Skin epidermis (tissue), 12 donors: Measurements from ENCODE around the gene FHOD1.

Experiments used
- H3K27ac ChIP-seq, 21 experiments: fragments of 200-600 bp; sonication (generic) in 11 of 21; one replicate each; pipeline ENCODE4 v1.5.0; 2020; ENCODE audit warnings: mild to moderate bottlenecking in 3 of 21, inconsistent platforms in 2 of 21, moderate library complexity in 2 of 21
- H3K4me3 ChIP-seq, 7 experiments: fragments of 200-600 bp; sonication (generic) in 2 of 7; one replicate each; pipeline ENCODE4 v1.5.0; 2020; ENCODE audit warnings: inconsistent platforms in 2 of 7, mild to moderate bottlenecking in 2 of 7, moderate library complexity in 1 of 7

Gene FHOD1

DNA sequence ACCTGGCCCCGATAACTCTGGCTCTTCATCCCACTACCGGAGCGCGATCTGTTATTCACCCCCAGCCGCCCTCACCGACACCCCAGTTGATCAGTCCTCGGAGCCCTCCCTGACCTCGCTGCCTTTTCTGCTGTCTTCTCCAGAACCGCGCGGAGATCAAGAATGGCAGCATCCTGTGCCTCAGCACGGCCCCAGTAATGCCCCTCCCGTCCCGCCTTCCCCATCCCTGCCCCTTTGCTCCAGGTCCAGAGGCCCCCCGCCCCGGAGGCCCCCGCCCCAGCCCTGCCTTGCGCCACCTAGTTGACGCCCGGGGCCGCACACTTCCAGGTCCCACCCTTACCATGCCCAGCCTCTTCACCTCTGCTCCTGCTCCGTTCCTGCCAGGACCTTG is 47.5 kb downstream of the FHOD1 start:
- Histone ChIP-seq H3K4me3 (peak overlapping the region; percentile 32 to 62 (median 41)), H3K27ac (peak overlapping the region in 7 of 21 experiments; percentile 72 to 78 (median 75))

- peak within 1 kb of the TSS in 20 of 21 experiments; percentile 14 to 87 (median 73) for H3K27ac ChIP-seq
- peak within 1 kb of the TSS; percentile 32 to 62 (median 41) for H3K4me3 ChIP-seq
Observed at GRCh38 chr16:67199011-67199807, 48.1 kb downstream of the FHOD1 start, which contains the start of gene ELMO3. Gene ELMO3 (plus strand): TSS chr16:67199131. CDS start chr16:67199327, 196 bp downstream.

- H3K27ac ChIP-seq = peak overlapping the region in 13 of 21 experiments; percentile 5 to 87 (median 73)
- H3K4me3 ChIP-seq = no peak overlapping the region
Observed at GRCh38 chr16:67198238-67198734, 49.0 kb downstream of the FHOD1 start.

- H3K4me3 ChIP-seq = no peak overlapping the region
- peak overlapping the region in 9 of 21 experiments; percentile 2 to 82 (median 72) for H3K27ac ChIP-seq
Observed at GRCh38 chr16:67197704-67198103, 49.6 kb downstream of the FHOD1 start.

- Histone ChIP-seq H3K27ac (no peak overlapping the region), H3K4me3 (no peak overlapping the region)
Observed at GRCh38 chr16:67196881-67197280, 50.4 kb downstream of the FHOD1 start.

- H3K4me3 ChIP-seq = no peak overlapping the region
- no peak overlapping the region for H3K27ac ChIP-seq
Observed at GRCh38 chr16:67195676-67196075, 51.6 kb downstream of the FHOD1 start.

DNA sequence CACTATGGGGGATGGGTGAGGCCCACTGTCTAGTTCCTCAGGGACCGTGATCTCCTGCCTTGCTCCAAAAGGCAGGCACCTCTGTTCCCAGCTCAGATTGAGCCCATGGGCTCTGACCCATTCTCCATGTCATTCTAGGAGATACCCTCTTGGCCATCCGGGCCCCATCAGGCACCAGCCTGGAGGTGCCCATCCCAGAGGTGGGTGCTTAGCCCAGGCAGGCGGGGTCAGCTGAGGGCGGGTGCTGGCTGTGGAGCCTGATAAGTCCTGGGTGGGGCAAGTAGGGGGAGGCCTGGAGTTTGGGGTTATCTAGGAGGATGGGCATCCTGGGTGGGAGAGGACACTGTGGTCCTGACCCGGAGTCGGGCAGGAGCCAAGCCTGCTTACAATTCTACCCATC is 53.0 kb downstream of the FHOD1 start:
- H3K4me3 ChIP-seq = no peak overlapping the region
- peak overlapping the region in 2 of 21 experiments; percentile 97 for H3K27ac ChIP-seq

DNA sequence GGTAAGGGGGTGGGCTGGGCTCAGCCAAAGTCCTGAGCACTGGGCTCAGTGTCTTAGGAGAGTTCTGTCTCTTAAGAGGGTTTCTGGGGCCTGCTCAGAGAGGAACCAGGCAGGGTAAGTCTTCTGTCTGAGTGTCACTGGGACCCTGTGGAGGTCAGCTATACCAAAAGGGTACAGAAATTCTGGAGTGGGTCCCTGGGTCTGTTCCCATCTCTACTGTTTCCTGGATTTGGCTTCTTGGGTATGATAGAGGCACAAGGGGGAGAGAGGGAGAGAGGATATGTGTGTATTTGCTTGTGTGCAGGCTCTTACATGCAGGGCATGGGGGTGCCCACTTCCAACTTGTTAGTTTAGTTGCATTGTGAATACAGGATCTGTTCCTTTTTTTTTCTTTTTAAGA is 53.7 kb downstream of the FHOD1 start:
- Histone ChIP-seq H3K27ac (peak overlapping the region in 13 of 21 experiments; percentile 24 to 97 (median 94)), H3K4me3 (peak overlapping the region in 3 of 7 experiments; percentile 93 to 100 (median 95))

DNA sequence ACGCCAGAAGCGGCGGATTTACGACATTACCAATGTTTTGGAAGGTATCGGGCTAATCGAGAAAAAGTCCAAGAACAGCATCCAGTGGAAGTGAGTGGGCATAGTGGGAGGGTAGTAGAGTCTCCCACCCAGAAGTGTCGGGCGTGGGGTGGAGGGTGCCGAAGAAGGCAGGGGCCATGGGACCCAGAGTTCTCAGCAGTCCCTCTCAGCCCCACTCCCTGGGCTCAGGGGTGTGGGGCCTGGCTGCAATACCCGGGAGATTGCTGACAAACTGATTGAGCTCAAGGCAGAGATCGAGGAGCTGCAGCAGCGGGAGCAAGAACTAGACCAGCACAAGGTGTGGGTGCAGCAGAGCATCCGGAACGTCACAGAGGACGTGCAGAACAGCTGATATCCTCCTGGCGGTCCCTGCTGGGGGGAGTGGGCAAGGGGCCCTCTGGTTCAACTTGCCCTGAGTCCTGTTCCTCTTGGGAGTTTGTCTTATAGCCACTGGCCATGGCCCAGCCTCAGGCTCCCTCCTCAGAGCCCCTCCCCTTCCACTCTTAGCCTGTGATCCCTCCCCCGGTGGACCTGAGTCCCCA is 54.4 kb downstream of the FHOD1 start:
- Histone ChIP-seq H3K27ac (peak overlapping the region in 20 of 21 experiments; percentile 78 to 97 (median 90)), H3K4me3 (peak overlapping the region; percentile 61 to 100 (median 95))

- Histone ChIP-seq H3K4me3 (peak within 1 kb of the TSS; percentile 61 to 100 (median 95)), H3K27ac (peak within 1 kb of the TSS; percentile 69 to 97 (median 90))
Observed at GRCh38 chr16:67191995-67192681, 55.1 kb downstream of the FHOD1 start, which contains the start of gene E2F4. Gene E2F4 (plus strand): TSS chr16:67192155. CDS start chr16:67192228, 73 bp downstream.

DNA sequence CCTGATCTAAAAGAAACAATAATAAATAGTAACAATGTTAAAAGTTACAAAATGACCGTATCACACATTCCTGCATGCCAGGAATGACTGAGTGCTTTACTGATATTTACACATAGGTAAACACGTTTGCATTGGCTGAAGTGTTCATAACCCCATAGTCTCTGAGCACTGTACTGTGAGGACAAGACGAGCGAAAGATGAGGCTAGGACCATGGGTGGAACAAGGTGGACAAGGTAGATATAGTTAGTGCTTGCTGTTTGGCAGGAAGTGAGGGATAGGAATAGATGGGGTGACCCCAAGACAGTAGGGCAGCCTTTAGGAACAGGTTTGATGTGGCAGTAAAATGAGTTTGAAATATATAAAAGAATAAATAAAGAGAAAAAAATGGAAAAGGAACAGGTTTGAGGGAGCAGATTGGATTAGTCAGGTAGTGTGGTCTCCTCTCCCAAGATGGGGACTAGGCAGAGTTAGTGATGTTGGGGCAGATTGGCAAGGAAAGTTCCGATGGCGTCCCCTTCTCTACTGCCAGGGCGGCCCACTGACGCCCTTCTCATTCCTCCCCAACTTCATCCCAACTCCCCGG is 55.8 kb downstream of the FHOD1 start:
- peak overlapping the region in 6 of 7 experiments; percentile 61 to 100 (median 95) for H3K4me3 ChIP-seq

GRCh38 chr16:67190448-67191399 is 56.6 kb downstream of the FHOD1 start:
- Histone ChIP-seq H3K4me3 (no peak overlapping the region), H3K27ac (no peak overlapping the region)

More for the DNA sequence above, 55.8 kb downstream of the FHOD1 start:
- H3K27ac ChIP-seq = peak overlapping the region in 5 of 21 experiments; percentile 88 to 97 (median 95)

DNA sequence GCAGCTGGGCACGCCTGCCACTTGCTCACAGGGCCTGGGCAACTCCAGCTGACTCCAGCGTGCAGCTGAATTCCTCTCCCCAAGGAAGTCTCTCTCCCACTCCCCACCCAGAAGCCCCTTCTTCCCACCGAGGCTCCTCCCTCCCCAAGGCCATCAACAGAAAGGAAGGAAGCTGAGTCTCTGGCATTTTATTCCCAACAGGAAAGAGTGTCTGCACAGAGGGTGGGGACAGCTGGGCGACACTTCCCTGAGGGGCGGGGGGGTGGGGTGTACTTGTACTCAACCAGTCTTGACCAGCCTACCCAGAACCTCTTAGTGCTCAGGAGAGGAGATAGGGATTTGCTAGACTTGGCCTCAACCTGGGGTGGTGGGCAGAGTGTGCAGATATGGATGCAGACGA is 57.2 kb downstream of the FHOD1 start, which contains the start of gene EXOC3L1:
EXOC3L1 (minus strand) TSS at position 96 of the 400 bp plus-strand sequence. CDS start 460 bp downstream, outside the sequence.
- H3K27ac ChIP-seq = peak within 1 kb of the TSS in 1 of 21 experiments; percentile 58
- H3K4me3 ChIP-seq = no peak within 1 kb of the TSS

DNA sequence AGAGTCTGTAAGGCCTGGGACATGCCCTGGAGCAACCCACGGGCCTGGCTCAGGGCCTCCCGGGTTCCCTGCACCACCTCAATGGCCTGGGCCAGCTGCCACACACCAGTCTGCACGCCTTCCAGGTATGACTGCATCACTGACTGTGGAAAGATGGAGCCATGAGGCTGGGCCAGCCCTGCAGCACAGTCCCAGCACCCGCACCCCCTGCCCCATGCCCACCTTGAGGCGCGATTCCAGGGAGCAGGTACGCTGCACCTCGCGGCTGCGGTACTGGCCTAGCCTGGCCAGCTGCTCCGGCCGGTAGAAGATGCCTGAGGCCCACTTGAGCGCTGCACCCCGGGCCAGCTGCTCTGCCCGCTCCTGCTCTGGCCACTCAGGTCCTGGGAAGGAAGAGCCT is 58.5 kb downstream of the FHOD1 start:
- Histone ChIP-seq H3K27ac (no peak overlapping the region), H3K4me3 (no peak overlapping the region)

- no peak overlapping the region for H3K4me3 ChIP-seq
- no peak overlapping the region for H3K27ac ChIP-seq
Observed at GRCh38 chr16:67188323-67188722, 59.0 kb downstream of the FHOD1 start.

DNA sequence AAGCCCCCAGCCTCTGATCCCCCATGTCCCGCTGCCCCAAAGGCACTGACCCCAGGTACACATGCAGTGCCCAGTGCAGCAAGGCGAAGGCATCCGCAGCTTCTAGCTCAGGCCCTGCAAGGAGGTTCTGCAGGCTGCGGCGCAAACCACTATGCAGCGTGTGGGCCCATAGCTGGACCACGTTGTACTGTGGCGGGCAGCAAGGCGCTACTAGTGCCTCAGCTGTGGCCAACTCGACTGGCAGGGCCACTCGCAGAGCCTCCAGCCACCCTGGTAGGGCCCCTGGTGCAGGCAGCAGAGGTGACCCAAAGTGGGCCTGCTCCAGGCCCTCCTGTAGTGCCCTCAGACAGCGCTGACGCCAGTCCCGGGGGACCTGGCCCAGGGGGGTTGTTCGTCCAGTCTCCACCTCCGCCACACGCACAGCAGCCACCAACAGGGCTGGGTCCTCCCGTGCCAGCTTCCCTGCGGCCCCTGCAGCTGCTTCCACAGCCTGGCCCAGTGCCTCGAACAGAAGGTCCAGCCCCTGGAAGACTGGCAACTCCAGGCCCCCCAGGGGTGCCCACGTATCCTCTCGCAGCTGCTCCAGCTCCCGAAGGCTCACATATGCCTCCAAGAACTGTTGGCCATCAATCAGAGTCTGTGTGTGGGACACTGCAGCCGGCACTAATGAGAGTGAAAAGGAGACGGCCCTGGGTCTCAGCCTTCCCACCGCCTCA is 59.9 kb downstream of the FHOD1 start:
- no peak overlapping the region for H3K4me3 ChIP-seq
- H3K27ac ChIP-seq = no peak overlapping the region

GRCh38 chr16:67186550-67186950 is 60.7 kb downstream of the FHOD1 start:
- no peak overlapping the region for H3K4me3 ChIP-seq

More at GRCh38 chr16:67186550-67186950, 60.7 kb downstream of the FHOD1 start:
- H3K27ac ChIP-seq = no peak overlapping the region
